Suppressor macrophage treated with lipopolysaccharide for 1 hour (primary cell): ENCODE results near the gene PXT1.
"Not testable (repeated sequence)": the region's sequence is repeated elsewhere in the genome, so short reads cannot be mapped to it uniquely, and the experiment has no call there.

Source experiments
- DNase-seq, 3 donors: peaks; one replicate each; pipeline ENCODE4 v3.0.0-alpha.2; 2020 to 2022

Gene PXT1

GRCh38 chr6:36443471-36444428 lies 1.1 kb upstream of the PXT1 start:
- DNase-seq, result peak; percentile 33 to 48 (median 37)

GRCh38 chr6:36442103-36442670 lies 467 bp downstream of the PXT1 start:
- DNase-seq, result peak; percentile 57 to 92 (median 81)

GRCh38 chr6:36441307-36441894 lies 1.3 kb downstream of the PXT1 start:
- peak; percentile 95 to 99 (median 98) for DNase-seq

- peak in 2 of 3 donors; percentile 10 to 44 for DNase-seq
Measured at GRCh38 chr6:36436466-36436865, 6.2 kb downstream of the PXT1 start.

GRCh38 chr6:36432151-36432671 lies 10.4 kb downstream of the PXT1 start:
- DNase-seq, result no peak

- no peak for DNase-seq
Measured at GRCh38 chr6:36431197-36431596, 11.5 kb downstream of the PXT1 start.

- no peak for DNase-seq
Measured at GRCh38 chr6:36430351-36430750, 12.3 kb downstream of the PXT1 start.

GRCh38 chr6:36428911-36429310 lies 13.7 kb downstream of the PXT1 start:
- peak in 1 of 3 donors; percentile 29 for DNase-seq

GRCh38 chr6:36426622-36427021 lies 16.0 kb downstream of the PXT1 start:
- no peak for DNase-seq

- peak; percentile 98 to 100 (median 99) for DNase-seq
Measured at GRCh38 chr6:36423101-36423824, 19.4 kb downstream of the PXT1 start.

- DNase-seq, result no peak
Measured at GRCh38 chr6:36422714-36423100, 19.9 kb downstream of the PXT1 start.

- DNase-seq, result peak in 2 of 3 donors; percentile 4 to 22
Measured at GRCh38 chr6:36419310-36419709, 23.3 kb downstream of the PXT1 start.

GRCh38 chr6:36418558-36418957 lies 24.1 kb downstream of the PXT1 start:
- DNase-seq, result no peak

GRCh38 chr6:36414481-36414880 lies 28.2 kb downstream of the PXT1 start:
- DNase-seq, result no peak

GRCh38 chr6:36413489-36414480 lies 28.9 kb downstream of the PXT1 start:
- peak; percentile 41 to 57 (median 50) for DNase-seq

GRCh38 chr6:36409718-36410117 lies 32.9 kb downstream of the PXT1 start:
- not testable (repeated sequence) for DNase-seq

- DNase-seq, result no peak
Measured at GRCh38 chr6:36404164-36404563, 38.5 kb downstream of the PXT1 start.

GRCh38 chr6:36402481-36402880 lies 40.2 kb downstream of the PXT1 start:
- no peak for DNase-seq

- no peak for DNase-seq
Measured at GRCh38 chr6:36399970-36400369, 42.7 kb downstream of the PXT1 start.

GRCh38 chr6:36392621-36393020 lies 50.0 kb downstream of the PXT1 start:
- no peak for DNase-seq

GRCh38 chr6:36389353-36389752 lies 53.3 kb downstream of the PXT1 start:
- DNase-seq, result no peak
